Breast epithelium (tissue), 3 donors: ENCODE data around the gene CREB3L1.

Experiments used
- POLR2A ChIP-seq: fragments of 450-650 bp; IDR thresholded peaks from one replicate; pipeline ENCODE4 v1.6.1; 2016; ENCODE audit warnings: antibody characterized with exemption, mild to moderate bottlenecking, moderate library complexity
- POLR2AphosphoS5 ChIP-seq, 3 donors: sonication (generic); formaldehyde crosslinking; IDR thresholded peaks; one replicate each; pipeline ENCODE4 v1.6.1; 2017; ENCODE audit warnings: antibody characterized with exemption in 3 of 3
- TF ChIP-seq, protein P1 (sequence below), 3 donors: fragments of 450-650 bp; IDR thresholded peaks; one replicate each; pipeline ENCODE4 v1.5.1; 2016 to 2017; ENCODE audit warnings: antibody characterized with exemption in 3 of 3, mild to moderate bottlenecking in 3 of 3, moderate library complexity in 3 of 3

DNA sequence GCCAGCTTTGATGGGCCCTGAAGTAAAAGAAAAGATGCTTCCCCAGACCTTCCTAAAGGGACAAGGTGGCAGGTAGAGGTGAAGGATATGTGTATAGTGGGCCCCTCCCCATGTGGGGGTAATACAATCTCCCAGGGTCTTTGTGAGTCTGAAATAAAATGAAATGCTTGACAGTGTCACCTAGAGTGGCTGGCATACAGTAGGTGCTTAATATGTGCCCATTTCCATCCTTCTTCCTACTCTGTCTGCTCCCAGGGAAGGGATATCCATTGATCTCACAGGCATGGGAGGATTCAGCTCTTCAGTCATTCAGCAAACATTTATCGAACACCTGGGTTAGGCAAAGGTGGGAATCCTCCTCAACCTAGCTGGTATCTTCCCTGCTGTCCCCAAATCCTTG, 6.1 kb upstream of the CREB3L1 start:
- TF ChIP-seq, protein P1, sequence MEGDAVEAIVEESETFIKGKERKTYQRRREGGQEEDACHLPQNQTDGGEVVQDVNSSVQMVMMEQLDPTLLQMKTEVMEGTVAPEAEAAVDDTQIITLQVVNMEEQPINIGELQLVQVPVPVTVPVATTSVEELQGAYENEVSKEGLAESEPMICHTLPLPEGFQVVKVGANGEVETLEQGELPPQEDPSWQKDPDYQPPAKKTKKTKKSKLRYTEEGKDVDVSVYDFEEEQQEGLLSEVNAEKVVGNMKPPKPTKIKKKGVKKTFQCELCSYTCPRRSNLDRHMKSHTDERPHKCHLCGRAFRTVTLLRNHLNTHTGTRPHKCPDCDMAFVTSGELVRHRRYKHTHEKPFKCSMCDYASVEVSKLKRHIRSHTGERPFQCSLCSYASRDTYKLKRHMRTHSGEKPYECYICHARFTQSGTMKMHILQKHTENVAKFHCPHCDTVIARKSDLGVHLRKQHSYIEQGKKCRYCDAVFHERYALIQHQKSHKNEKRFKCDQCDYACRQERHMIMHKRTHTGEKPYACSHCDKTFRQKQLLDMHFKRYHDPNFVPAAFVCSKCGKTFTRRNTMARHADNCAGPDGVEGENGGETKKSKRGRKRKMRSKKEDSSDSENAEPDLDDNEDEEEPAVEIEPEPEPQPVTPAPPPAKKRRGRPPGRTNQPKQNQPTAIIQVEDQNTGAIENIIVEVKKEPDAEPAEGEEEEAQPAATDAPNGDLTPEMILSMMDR (IDR thresholded peaks at IDR 0.05) = no peak
- no peak for TF ChIP-seq POLR2A
- TF ChIP-seq POLR2AphosphoS5 (IDR thresholded peaks at IDR 0.05) = no peak
